ENCODE measurements around the gene NCKAP1. TPM values are rescaled to one million over a fixed set of nuclear protein-coding genes. Genes with fewer than 3 reads are reported as not detected.
"Not testable (repeated sequence)": the region's sequence is repeated elsewhere in the genome, so short reads cannot be mapped to it uniquely, and the experiment has no call there.

NCKAP1 gene
- total RNA-seq, 1 donor from 2014 or later: 83.0 TPM

DNA sequence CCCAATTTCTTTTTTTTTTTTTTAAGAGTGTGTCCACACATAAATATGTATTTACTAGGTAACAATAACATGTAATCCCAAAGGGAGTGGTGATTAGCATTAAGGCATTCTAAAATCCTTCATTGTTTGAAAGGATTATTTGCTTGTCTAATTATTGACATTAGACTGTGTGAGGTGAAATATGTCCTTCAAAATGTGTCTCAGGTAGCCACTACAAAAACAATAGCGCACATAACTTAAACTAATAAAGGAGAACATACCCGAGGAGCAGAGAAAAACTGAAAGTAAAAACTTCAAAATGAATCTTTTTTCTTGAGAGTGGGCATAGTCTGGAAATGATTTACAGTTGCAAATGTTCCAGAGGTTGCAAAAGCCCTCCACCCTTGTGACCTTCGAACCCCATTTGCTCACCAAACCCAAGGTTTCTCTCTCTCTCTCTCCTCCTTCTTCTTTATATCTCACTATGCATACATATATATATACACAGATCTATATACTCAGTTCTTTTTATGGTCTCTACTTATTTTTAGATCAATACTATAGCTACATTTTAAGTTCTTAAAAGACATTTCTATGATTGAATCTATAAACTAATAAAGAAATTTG, 147.4 kb downstream of the NCKAP1 start:
- no peak overlapping the region for H3K4me3 ChIP-seq (ENCODE audit: low read length in 3 of 3)
- no peaks in the 10 kb centered on the region for H3K4me1 ChIP-seq (ENCODE audit: control insufficient read depth in 3 of 3, insufficient read depth in 3 of 3, low read length in 3 of 3)
- H3K36me3 ChIP-seq (ENCODE audit: control insufficient read depth in 3 of 3, insufficient read depth in 3 of 3, low read length in 3 of 3): no peaks in the 10 kb centered on the region
- no peak overlapping the region for H3K27ac ChIP-seq (ENCODE audit: low read depth, low read length)
- H3K9me3 ChIP-seq (ENCODE audit: control insufficient read depth in 3 of 3, low read length in 3 of 3): no peaks in the 10 kb centered on the region
- no peaks in the 10 kb centered on the region for H3K27me3 ChIP-seq (ENCODE audit: control insufficient read depth in 3 of 3, insufficient read depth in 3 of 3, low read length in 3 of 3)
- H3K9ac ChIP-seq (ENCODE audit: low read depth in 1 of 3, low read length in 3 of 3): no peak overlapping the region

DNA sequence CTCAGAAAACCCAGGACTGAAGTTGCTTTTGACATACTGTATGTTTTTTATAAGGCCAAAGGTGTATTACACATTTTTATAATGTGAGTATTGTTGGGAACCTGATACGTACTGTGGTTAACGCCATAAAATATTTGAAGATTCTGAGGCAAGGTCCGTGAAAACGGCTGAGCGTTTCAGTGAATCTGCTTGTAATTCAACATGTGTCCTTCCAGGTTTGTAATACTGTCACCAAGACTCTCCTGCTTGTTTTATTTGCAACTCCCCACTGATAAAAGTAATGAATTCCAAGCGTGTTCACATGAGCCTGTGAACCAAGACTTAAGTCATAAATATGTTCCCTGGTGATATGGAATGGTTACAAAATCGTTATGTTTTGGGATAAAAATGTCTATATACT, 148.0 kb downstream of the NCKAP1 start:
- Histone ChIP-seq H3K9ac (ENCODE audit: low read depth in 1 of 3, low read length in 3 of 3) (no peak overlapping the region), H3K4me1 (ENCODE audit: control insufficient read depth in 3 of 3, insufficient read depth in 3 of 3, low read length in 3 of 3) (no peaks in the 10 kb centered on the region), H3K4me3 (ENCODE audit: low read length in 3 of 3) (no peak overlapping the region), H3K36me3 (ENCODE audit: control insufficient read depth in 3 of 3, insufficient read depth in 3 of 3, low read length in 3 of 3) (no peaks in the 10 kb centered on the region), H3K27me3 (ENCODE audit: control insufficient read depth in 3 of 3, insufficient read depth in 3 of 3, low read length in 3 of 3) (no peaks in the 10 kb centered on the region), H3K9me3 (ENCODE audit: control insufficient read depth in 3 of 3, low read length in 3 of 3) (no peaks in the 10 kb centered on the region), H3K27ac (ENCODE audit: low read depth, low read length) (no peak overlapping the region)

DNA sequence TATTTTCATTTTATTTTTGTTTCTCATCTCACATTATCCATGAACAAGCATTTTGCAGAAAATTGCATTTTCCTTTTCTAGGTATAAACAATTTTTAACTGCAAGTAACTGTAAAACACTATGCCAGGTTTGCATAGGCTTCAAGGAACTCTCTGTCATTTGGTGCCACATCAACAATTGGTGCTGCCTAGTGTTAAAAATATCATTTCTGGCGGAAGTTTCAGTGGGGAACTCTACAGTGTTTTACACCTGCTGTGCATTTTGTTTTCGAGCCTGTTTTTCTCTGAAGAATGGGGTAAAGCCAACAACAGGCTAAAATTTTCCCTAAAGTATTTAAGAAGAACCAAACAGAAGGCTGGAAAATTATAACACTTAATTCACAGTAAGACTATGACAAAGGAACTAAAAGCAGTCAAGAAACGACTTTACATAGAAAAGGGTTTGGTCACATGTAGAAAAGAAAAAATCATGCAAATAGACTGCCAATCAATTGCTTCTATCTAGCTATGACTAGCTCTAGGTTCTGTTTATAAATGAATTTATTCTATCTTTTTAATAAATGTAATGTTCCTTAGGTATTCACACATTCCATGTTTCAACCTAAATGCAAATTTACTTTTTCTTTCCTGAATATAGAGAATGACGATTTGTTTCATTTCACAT, 150.4 kb downstream of the NCKAP1 start:
- no peaks in the 10 kb centered on the region for H3K9me3 ChIP-seq (ENCODE audit: control insufficient read depth in 3 of 3, low read length in 3 of 3)

DNA sequence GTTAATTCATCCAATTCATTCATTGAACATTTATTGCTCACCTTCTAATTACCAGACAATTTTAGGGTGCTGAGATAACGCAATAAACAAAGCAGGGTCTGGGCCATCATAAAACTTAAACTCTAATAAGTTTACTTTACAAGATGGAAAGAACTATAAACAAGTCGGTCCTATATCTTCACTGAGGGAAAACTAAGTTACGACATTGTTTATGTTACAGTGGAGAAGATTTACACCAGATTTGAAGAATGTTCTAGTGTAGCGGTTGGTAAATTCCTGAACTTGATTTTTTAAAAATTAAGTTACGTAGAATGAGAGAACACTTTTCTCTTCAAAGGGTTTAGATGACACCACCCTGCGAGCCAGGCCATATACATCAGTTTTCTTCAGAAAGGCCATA, 151.2 kb downstream of the NCKAP1 start:
- Histone ChIP-seq H3K27me3 (ENCODE audit: control insufficient read depth in 3 of 3, insufficient read depth in 3 of 3, low read length in 3 of 3) (no peaks in the 10 kb centered on the region), H3K36me3 (ENCODE audit: control insufficient read depth in 3 of 3, insufficient read depth in 3 of 3, low read length in 3 of 3) (no peaks in the 10 kb centered on the region), H3K4me3 (ENCODE audit: low read length in 3 of 3) (no peak overlapping the region), H3K4me1 (ENCODE audit: control insufficient read depth in 3 of 3, insufficient read depth in 3 of 3, low read length in 3 of 3) (no peaks in the 10 kb centered on the region), H3K9ac (ENCODE audit: low read depth in 1 of 3, low read length in 3 of 3) (no peak overlapping the region), H3K9me3 (ENCODE audit: control insufficient read depth in 3 of 3, low read length in 3 of 3) (no peaks in the 10 kb centered on the region), H3K27ac (ENCODE audit: low read depth, low read length) (no peak overlapping the region)

More for the DNA sequence above, 150.4 kb downstream of the NCKAP1 start:
- no peak overlapping the region for H3K9ac ChIP-seq (ENCODE audit: low read depth in 1 of 3, low read length in 3 of 3)
- H3K4me1 ChIP-seq (ENCODE audit: control insufficient read depth in 3 of 3, insufficient read depth in 3 of 3, low read length in 3 of 3): no peaks in the 10 kb centered on the region
- no peak overlapping the region for H3K27ac ChIP-seq (ENCODE audit: low read depth, low read length)
- H3K36me3 ChIP-seq (ENCODE audit: control insufficient read depth in 3 of 3, insufficient read depth in 3 of 3, low read length in 3 of 3): no peaks in the 10 kb centered on the region
- no peak overlapping the region for H3K4me3 ChIP-seq (ENCODE audit: low read length in 3 of 3)
- no peaks in the 10 kb centered on the region for H3K27me3 ChIP-seq (ENCODE audit: control insufficient read depth in 3 of 3, insufficient read depth in 3 of 3, low read length in 3 of 3)

DNA sequence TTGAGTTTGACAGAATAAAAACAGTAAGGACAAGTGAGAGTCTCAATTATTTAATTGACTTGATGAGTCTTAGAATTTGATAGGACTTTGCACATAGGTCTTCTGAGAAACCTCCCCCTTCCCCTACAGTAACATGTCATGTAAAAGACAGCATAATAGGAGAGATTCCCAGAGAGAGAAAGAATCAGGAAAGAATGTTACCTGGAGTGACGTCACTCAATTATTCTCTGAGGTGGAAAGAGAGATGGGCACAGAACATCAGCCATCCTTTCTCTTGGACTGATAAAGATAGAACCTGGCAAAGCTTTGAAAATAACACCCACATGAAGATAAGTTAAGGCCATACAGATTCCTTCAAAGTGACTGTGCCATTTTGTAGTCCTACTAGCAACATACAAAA, 152.5 kb downstream of the NCKAP1 start:
- Histone ChIP-seq H3K36me3 (ENCODE audit: control insufficient read depth in 3 of 3, insufficient read depth in 3 of 3, low read length in 3 of 3) (no peaks in the 10 kb centered on the region), H3K4me3 (ENCODE audit: low read length in 3 of 3) (no peak overlapping the region), H3K4me1 (ENCODE audit: control insufficient read depth in 3 of 3, insufficient read depth in 3 of 3, low read length in 3 of 3) (no peaks in the 10 kb centered on the region), H3K27me3 (ENCODE audit: control insufficient read depth in 3 of 3, insufficient read depth in 3 of 3, low read length in 3 of 3) (no peaks in the 10 kb centered on the region), H3K9me3 (ENCODE audit: control insufficient read depth in 3 of 3, low read length in 3 of 3) (no peaks in the 10 kb centered on the region), H3K9ac (ENCODE audit: low read depth in 1 of 3, low read length in 3 of 3) (no peak overlapping the region), H3K27ac (ENCODE audit: low read depth, low read length) (no peak overlapping the region)

DNA sequence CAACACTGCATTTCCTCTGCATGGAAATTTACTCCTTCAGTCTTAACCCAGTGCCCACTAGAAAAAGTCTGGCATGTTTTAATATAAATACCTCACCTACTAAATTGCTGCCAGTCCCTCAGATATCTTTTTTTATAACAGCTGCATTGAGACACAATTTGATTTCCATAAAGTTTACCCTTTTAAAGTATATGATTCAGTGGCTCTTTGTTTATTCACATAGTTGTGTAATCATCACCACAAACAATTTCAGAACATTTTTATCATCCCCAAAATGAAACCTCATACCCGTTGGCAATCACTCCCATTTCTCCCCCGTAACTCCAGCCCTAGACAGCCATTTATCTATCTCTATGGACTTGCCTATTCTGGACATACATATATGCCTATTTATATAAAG, 154.8 kb downstream of the NCKAP1 start:
- no peaks in the 10 kb centered on the region for H3K27me3 ChIP-seq (ENCODE audit: control insufficient read depth in 3 of 3, insufficient read depth in 3 of 3, low read length in 3 of 3)
- no peaks in the 10 kb centered on the region for H3K36me3 ChIP-seq (ENCODE audit: control insufficient read depth in 3 of 3, insufficient read depth in 3 of 3, low read length in 3 of 3)
- H3K4me3 ChIP-seq (ENCODE audit: low read length in 3 of 3): no peak overlapping the region
- H3K27ac ChIP-seq (ENCODE audit: low read depth, low read length): no peak overlapping the region
- H3K9ac ChIP-seq (ENCODE audit: low read depth in 1 of 3, low read length in 3 of 3): no peak overlapping the region
- H3K4me1 ChIP-seq (ENCODE audit: control insufficient read depth in 3 of 3, insufficient read depth in 3 of 3, low read length in 3 of 3): no peaks in the 10 kb centered on the region
- H3K9me3 ChIP-seq (ENCODE audit: control insufficient read depth in 3 of 3, low read length in 3 of 3): no peaks in the 10 kb centered on the region

DNA sequence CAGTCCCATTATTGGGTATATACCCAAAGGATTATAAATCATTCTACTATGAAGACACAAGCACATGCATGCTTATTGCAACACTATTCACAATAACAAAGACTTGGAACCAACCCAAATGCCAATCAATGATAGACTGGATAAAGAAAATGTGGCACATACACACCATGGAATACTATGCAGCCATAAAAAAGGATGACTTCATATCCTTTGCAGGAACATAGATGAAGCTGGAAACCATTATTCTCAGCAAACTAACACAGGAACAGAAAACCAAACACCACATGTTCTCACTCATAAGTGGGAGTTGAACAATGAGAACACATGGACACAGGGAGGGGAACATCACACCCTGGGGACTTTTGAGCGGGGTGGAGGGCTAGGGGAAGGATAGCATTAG, 158.2 kb downstream of the NCKAP1 start:
- H3K9me3 ChIP-seq (ENCODE audit: control insufficient read depth in 3 of 3, low read length in 3 of 3); H3K4me3 ChIP-seq (ENCODE audit: low read length in 3 of 3); H3K9ac ChIP-seq (ENCODE audit: low read depth in 1 of 3, low read length in 3 of 3); H3K36me3 ChIP-seq (ENCODE audit: control insufficient read depth in 3 of 3, insufficient read depth in 3 of 3, low read length in 3 of 3); H3K27me3 ChIP-seq (ENCODE audit: control insufficient read depth in 3 of 3, insufficient read depth in 3 of 3, low read length in 3 of 3); H3K27ac ChIP-seq (ENCODE audit: low read depth, low read length); H3K4me1 ChIP-seq (ENCODE audit: control insufficient read depth in 3 of 3, insufficient read depth in 3 of 3, low read length in 3 of 3): not testable (repeated sequence)

DNA sequence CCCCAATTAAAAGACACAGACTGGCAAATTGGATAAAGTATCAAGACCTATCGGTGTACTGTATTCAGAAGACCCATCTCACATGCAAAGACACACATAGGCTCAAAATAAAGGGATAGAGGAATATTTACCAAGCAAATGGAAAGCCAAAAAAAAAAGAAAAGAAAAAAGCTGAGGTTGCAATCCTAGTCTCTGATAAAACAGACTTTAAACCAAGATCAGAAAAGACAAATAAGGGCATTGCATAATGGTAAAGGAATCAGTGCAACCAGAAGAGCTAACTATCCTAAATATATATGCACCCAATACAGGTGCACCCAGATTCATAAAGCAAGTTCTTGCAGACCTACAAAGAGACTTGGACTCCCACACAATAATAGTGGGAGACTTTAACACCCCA, 161.6 kb downstream of the NCKAP1 start:
- not testable (repeated sequence) for H3K36me3 ChIP-seq (ENCODE audit: control insufficient read depth in 3 of 3, insufficient read depth in 3 of 3, low read length in 3 of 3); H3K9me3 ChIP-seq (ENCODE audit: control insufficient read depth in 3 of 3, low read length in 3 of 3); H3K9ac ChIP-seq (ENCODE audit: low read depth in 1 of 3, low read length in 3 of 3); H3K4me1 ChIP-seq (ENCODE audit: control insufficient read depth in 3 of 3, insufficient read depth in 3 of 3, low read length in 3 of 3); H3K27me3 ChIP-seq (ENCODE audit: control insufficient read depth in 3 of 3, insufficient read depth in 3 of 3, low read length in 3 of 3); H3K27ac ChIP-seq (ENCODE audit: low read depth, low read length); H3K4me3 ChIP-seq (ENCODE audit: low read length in 3 of 3)

DNA sequence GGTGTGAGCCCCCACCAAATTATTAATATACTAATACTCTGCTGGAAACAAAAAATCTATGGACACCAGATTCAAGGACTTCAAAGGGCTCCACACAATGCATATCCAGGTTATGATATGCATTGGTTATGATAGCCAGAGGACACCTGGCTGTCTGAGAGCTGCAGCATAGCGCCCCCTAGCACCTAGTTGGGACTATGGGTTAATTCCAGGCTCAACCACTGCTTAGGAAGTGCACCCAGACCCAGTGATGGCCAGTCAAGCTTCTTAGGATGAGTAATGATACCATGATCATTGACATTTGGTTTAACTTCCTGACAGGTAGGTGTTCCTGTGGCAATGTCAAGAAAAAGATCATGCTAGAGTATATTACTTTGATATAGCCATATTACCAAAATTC, 168.0 kb downstream of the NCKAP1 start:
- Histone ChIP-seq H3K36me3 (ENCODE audit: control insufficient read depth in 3 of 3, insufficient read depth in 3 of 3, low read length in 3 of 3) (no peaks in the 10 kb centered on the region), H3K9me3 (ENCODE audit: control insufficient read depth in 3 of 3, low read length in 3 of 3) (no peaks in the 10 kb centered on the region), H3K4me3 (ENCODE audit: low read length in 3 of 3) (no peak overlapping the region), H3K9ac (ENCODE audit: low read depth in 1 of 3, low read length in 3 of 3) (no peak overlapping the region), H3K27me3 (ENCODE audit: control insufficient read depth in 3 of 3, insufficient read depth in 3 of 3, low read length in 3 of 3) (no peaks in the 10 kb centered on the region), H3K27ac (ENCODE audit: low read depth, low read length) (no peak overlapping the region), H3K4me1 (ENCODE audit: control insufficient read depth in 3 of 3, insufficient read depth in 3 of 3, low read length in 3 of 3) (peaks cover 10 to 17% (median 15%) of the 10 kb centered on the region in 3 donors)

DNA sequence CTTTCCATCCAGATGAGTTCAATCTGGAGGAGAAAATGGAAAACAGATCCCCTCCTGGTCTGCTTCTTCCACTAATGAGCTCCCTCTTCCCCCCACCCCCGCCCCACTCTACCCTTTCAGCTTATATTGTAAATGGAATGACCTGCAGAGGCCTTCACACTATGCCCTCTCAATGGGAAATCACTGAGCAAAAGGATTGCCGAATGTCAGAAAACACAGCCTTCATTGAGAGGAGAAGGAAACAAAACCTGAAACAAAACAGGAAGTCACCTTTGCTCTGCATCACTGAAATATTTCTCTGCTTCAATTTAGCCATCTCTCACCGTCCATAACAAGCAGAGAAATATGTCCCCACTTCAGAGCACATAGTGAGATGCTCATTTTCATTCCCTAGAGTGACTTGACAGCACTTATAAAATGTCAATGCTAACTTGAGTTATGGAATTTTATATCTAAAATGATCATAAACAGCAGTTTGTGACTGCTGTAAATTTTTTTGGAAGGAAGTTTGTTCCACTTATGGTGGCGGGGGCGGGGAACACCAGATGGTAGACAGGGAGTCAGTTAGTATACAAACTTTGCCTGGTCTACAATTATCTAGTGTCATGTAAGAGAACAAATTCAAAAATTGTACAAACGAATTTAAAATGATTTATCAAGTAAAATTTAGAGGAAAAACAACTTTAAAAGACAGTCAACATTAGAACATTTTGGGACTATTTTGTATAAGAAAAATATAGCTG, 170.0 kb downstream of the NCKAP1 start:
- Histone ChIP-seq H3K4me3 (ENCODE audit: low read length in 3 of 3) (no peak overlapping the region), H3K27ac (ENCODE audit: low read depth, low read length) (no peak overlapping the region), H3K4me1 (ENCODE audit: control insufficient read depth in 3 of 3, insufficient read depth in 3 of 3, low read length in 3 of 3) (peaks cover 10 to 17% (median 15%) of the 10 kb centered on the region in 3 donors), H3K9ac (ENCODE audit: low read depth in 1 of 3, low read length in 3 of 3) (no peak overlapping the region), H3K27me3 (ENCODE audit: control insufficient read depth in 3 of 3, insufficient read depth in 3 of 3, low read length in 3 of 3) (no peaks in the 10 kb centered on the region), H3K36me3 (ENCODE audit: control insufficient read depth in 3 of 3, insufficient read depth in 3 of 3, low read length in 3 of 3) (no peaks in the 10 kb centered on the region), H3K9me3 (ENCODE audit: control insufficient read depth in 3 of 3, low read length in 3 of 3) (no peaks in the 10 kb centered on the region)
